GM21825 (cell line): Measurements from ENCODE around the gene IGFALS.

ENCODE experiments used
- ATAC-seq: cut with Tn5 transposase; IDR thresholded peaks from one replicate; pipeline ENCODE4 v1.9.1; 2021; ENCODE audit warnings: mild to moderate bottlenecking, moderate library complexity; ENCODE audit not compliant: unreplicated experiment

Gene IGFALS

GRCh38 chr16:1746693-1747195 lies 46.8 kb downstream of the IGFALS start:
- no peak for ATAC-seq

GRCh38 chr16:1745900-1746692 lies 47.4 kb downstream of the IGFALS start:
- no peak for ATAC-seq

- ATAC-seq: no peak
Measured at GRCh38 chr16:1745181-1745899, 48.2 kb downstream of the IGFALS start.

GRCh38 chr16:1744338-1744840 lies 49.1 kb downstream of the IGFALS start:
- no peak for ATAC-seq

DNA sequence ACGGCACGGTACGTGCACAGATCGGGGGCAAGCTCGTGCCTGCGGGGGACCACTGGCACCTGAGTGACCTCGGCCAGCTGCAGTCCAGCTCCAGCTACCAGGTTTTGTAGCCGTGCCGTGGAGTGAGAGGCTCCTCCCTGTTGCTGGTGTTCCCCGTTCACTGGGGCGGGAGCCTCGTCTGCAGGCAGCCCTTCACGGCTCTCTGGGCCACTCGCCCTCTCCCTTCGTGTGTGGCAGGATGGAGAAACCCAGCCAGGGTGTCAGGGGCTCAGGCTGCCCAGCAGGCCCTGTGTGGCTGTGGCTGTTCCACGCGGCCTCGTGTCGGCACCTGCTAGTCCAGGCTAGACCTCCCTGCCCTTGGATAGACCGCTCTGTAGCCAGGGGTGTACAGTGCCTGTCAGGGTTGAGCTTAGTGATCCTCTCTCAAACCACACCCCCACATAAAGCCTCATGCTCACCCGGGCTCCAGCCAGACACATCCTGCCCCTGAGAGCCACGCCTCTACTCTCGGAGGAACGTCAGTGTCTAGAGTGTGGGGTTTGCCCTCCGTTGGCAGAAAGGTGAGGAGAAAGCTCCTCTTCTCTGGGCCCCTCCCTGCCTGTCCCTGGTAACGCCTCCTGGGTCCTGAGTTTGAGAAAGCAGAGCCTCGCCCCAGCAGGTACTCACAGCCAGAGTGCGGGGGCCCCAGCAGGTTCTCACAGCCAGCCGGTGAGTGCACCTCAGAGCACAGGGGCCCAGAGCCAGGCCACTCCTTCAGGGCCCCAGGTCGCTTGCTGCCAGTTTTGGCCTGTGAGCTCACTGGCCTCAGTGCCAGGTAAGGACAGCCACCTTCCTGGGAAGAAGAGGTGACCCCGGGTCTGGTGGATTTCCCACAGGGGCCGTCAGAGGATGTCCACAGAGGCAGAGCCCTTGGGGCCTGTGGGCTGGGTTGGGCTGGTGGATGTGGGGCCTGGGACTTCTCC lies 49.8 kb downstream of the IGFALS start:
- no peak for ATAC-seq

GRCh38 chr16:1741553-1742165 lies 51.8 kb downstream of the IGFALS start:
- no peak for ATAC-seq

GRCh38 chr16:1740781-1741490 lies 52.6 kb downstream of the IGFALS start:
- ATAC-seq: no peak
